ENCODE data around the gene ACAP3.

The ACAP3 gene

GRCh38 chr1:1254667-1254998, 53.1 kb downstream of the ACAP3 start:
- Histone ChIP-seq H3K27me3 (replicated peaks; ENCODE audit: insufficient read depth, low read length) (no peaks in the 10 kb centered on the region), H3K9me3 (replicated peaks; ENCODE audit: insufficient read depth, low read length) (no peaks in the 10 kb centered on the region), H3K9ac (ENCODE audit: low read length) (no peak overlapping the region), H2AFZ (ENCODE audit: low read length) (no peak overlapping the region), H3F3A (ENCODE audit: insufficient read depth, low read length) (no peaks in the 10 kb centered on the region), H3K4me3 (ENCODE audit: low read length) (no peak overlapping the region), H3K9me2 (replicated peaks; ENCODE audit: insufficient read depth, low read length) (no peaks in the 10 kb centered on the region), H4K20me1 (ENCODE audit: insufficient read depth, low read length) (no peaks in the 10 kb centered on the region), H3K79me2 (ENCODE audit: low read length) (peaks cover 3% of the 10 kb centered on the region; the same call in 1 of the 2 replicates), H3K27ac (ENCODE audit: low read length) (no peak overlapping the region), H3K4me1 (ENCODE audit: low read length) (no peaks in the 10 kb centered on the region), H3K4me2 (ENCODE audit: low read depth, low read length) (no peak overlapping the region), H3K36me3 (replicated peaks; ENCODE audit: insufficient read depth, low read length) (0 out of 2 replicates have a peak, but pooled peaks cover 4% of the 10 kb centered on the region)
- TF ChIP-seq EZH2phosphoT487 (IDR thresholded peaks at IDR 0.05; ENCODE audit: low read length): no peak
- TF ChIP-seq, protein P1, sequence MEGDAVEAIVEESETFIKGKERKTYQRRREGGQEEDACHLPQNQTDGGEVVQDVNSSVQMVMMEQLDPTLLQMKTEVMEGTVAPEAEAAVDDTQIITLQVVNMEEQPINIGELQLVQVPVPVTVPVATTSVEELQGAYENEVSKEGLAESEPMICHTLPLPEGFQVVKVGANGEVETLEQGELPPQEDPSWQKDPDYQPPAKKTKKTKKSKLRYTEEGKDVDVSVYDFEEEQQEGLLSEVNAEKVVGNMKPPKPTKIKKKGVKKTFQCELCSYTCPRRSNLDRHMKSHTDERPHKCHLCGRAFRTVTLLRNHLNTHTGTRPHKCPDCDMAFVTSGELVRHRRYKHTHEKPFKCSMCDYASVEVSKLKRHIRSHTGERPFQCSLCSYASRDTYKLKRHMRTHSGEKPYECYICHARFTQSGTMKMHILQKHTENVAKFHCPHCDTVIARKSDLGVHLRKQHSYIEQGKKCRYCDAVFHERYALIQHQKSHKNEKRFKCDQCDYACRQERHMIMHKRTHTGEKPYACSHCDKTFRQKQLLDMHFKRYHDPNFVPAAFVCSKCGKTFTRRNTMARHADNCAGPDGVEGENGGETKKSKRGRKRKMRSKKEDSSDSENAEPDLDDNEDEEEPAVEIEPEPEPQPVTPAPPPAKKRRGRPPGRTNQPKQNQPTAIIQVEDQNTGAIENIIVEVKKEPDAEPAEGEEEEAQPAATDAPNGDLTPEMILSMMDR (IDR thresholded peaks at IDR 0.05; ENCODE audit: low read length): no peak
- TF ChIP-seq EZH2 (optimal IDR thresholded peaks at IDR 0.05; ENCODE audit: low read depth, low read length): no peak
- no peak for DNase-seq

- Histone ChIP-seq H3K79me2 (ENCODE audit: low read length) (peaks cover 3% of the 10 kb centered on the region; the same call in 1 of the 2 replicates), H3K9me2 (replicated peaks; ENCODE audit: insufficient read depth, low read length) (no peaks in the 10 kb centered on the region), H3K4me1 (ENCODE audit: low read length) (no peaks in the 10 kb centered on the region), H3F3A (ENCODE audit: insufficient read depth, low read length) (no peaks in the 10 kb centered on the region), H3K9ac (ENCODE audit: low read length) (no peak overlapping the region), H3K36me3 (replicated peaks; ENCODE audit: insufficient read depth, low read length) (0 out of 2 replicates have a peak, but pooled peaks cover 4% of the 10 kb centered on the region), H3K4me2 (ENCODE audit: low read depth, low read length) (no peak overlapping the region), H2AFZ (ENCODE audit: low read length) (no peak overlapping the region), H3K4me3 (ENCODE audit: low read length) (no peak overlapping the region), H3K27ac (ENCODE audit: low read length) (no peak overlapping the region), H4K20me1 (ENCODE audit: insufficient read depth, low read length) (no peaks in the 10 kb centered on the region), H3K27me3 (replicated peaks; ENCODE audit: insufficient read depth, low read length) (no peaks in the 10 kb centered on the region), H3K9me3 (replicated peaks; ENCODE audit: insufficient read depth, low read length) (no peaks in the 10 kb centered on the region)
- no peak for DNase-seq
- no peak for TF ChIP-seq EZH2 (optimal IDR thresholded peaks at IDR 0.05; ENCODE audit: low read depth, low read length)
- no peak for TF ChIP-seq EZH2phosphoT487 (IDR thresholded peaks at IDR 0.05; ENCODE audit: low read length)
- TF ChIP-seq, protein P1 (IDR thresholded peaks at IDR 0.05; ENCODE audit: low read length): no peak
Measured at GRCh38 chr1:1253972-1254666, 53.6 kb downstream of the ACAP3 start.

DNA sequence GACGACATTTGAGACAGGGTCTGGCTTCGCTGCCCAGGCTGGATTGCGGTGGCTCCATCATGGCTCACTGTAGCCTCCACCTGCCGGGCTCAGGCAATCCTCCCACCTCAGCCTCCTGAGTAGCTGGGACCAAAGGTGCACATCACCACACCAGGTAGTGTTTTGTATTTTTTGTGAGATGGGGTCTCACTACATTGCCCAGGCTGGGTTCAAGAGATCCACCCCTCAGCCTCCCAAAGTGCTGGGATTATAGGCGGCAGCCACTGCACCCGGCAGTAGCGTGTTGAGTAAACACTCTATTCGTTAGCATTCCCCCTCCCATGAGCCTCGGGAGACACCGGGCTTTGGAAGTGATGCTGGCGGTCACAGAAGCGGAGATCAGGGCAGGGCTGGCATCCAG, 54.4 kb downstream of the ACAP3 start:
- Histone ChIP-seq H3K79me2 (ENCODE audit: low read length) (no peaks in the 10 kb centered on the region), H3K9me3 (replicated peaks; ENCODE audit: insufficient read depth, low read length) (no peaks in the 10 kb centered on the region), H3K9ac (ENCODE audit: low read length) (no peak overlapping the region), H3K4me2 (ENCODE audit: low read depth, low read length) (no peak overlapping the region), H3K4me1 (ENCODE audit: low read length) (no peaks in the 10 kb centered on the region), H3K4me3 (ENCODE audit: low read length) (no peak overlapping the region), H3K9me2 (replicated peaks; ENCODE audit: insufficient read depth, low read length) (no peaks in the 10 kb centered on the region), H3F3A (ENCODE audit: insufficient read depth, low read length) (no peaks in the 10 kb centered on the region), H3K27ac (ENCODE audit: low read length) (no peak overlapping the region), H3K36me3 (replicated peaks; ENCODE audit: insufficient read depth, low read length) (0 out of 2 replicates have a peak, but pooled peaks cover 4% of the 10 kb centered on the region), H2AFZ (ENCODE audit: low read length) (no peak overlapping the region), H4K20me1 (ENCODE audit: insufficient read depth, low read length) (no peaks in the 10 kb centered on the region), H3K27me3 (replicated peaks; ENCODE audit: insufficient read depth, low read length) (no peaks in the 10 kb centered on the region)
- DNase-seq: no peak
- TF ChIP-seq EZH2phosphoT487 (IDR thresholded peaks at IDR 0.05; ENCODE audit: low read length) (no peak), EZH2 (optimal IDR thresholded peaks at IDR 0.05; ENCODE audit: low read depth, low read length) (no peak)
- TF ChIP-seq, protein P1 (IDR thresholded peaks at IDR 0.05; ENCODE audit: low read length): no peak

All from MM.1S (cell line).